PC-3 (cell line): ENCODE measurements around the gene TANC1. TPM values are rescaled to one million over a fixed set of nuclear protein-coding genes. Genes with fewer than 3 reads are reported as not detected.

Experiments
- ATAC-seq: fragments of 200-7000 bp; cut with Tn5 transposase; 2 replicates; pipeline ENCODE4 v1.9.1; 2020; ENCODE audit warnings: mild to moderate bottlenecking, moderate library complexity
- BruUV-seq: library from RNA; stranded (reverse); fragments of 400-500 nt; replicated peaks from 2 replicates; lab custom pipeline; 2021; lab: Mats Ljungman, UMichigan
- CTCF ChIA-PET: fragments of 300-600 bp; sonication (Branson Sonifier 250); formaldehyde crosslinking; loops from one replicate; lab custom pipeline; 2022; ENCODE audit warnings: antibody characterized with exemption; lab: Charles Lee
- POLR2A ChIA-PET: fragments of 300-600 bp; sonication (Branson Sonifier 250); formaldehyde crosslinking; loops from one replicate; lab custom pipeline; 2022; ENCODE audit warnings: antibody characterized with exemption; ENCODE audit not compliant: unreplicated experiment; lab: Charles Lee
- DNase-seq: peaks from one replicate; pipeline ENCODE4 v3.0.0-alpha.2; 2015
- H2AFZ ChIP-seq: fragments of 300-600 bp; sonication (generic); 2 replicates; pipeline ENCODE4 v1.6.0; 2016; ENCODE audit warnings: antibody characterized with exemption, low read length
- H3F3A ChIP-seq: fragments of 300-600 bp; sonication (generic); one replicate; pipeline ENCODE4 v1.6.0; 2017; ENCODE audit warnings: antibody characterized with exemption, low read length, control low read depth, mild to moderate bottlenecking; ENCODE audit not compliant: unreplicated experiment
- H3K27ac ChIP-seq: fragments of 300-600 bp; sonication (generic); 2 replicates; pipeline ENCODE4 v1.5.1; 2016; ENCODE audit warnings: mild to moderate bottlenecking, low read length
- H3K27me3 ChIP-seq: fragments of 300-600 bp; sonication (generic); 2 replicates; pipeline ENCODE4 v1.6.1; 2016; ENCODE audit warnings: low read length, mixed read lengths
- H3K36me3 ChIP-seq: fragments of 300-600 bp; sonication (generic); 2 replicates; pipeline ENCODE4 v1.6.1; 2016; ENCODE audit warnings: low read depth, mixed run types, low read length, mixed read lengths
- H3K4me1 ChIP-seq: fragments of 300-600 bp; sonication (generic); 2 replicates; pipeline ENCODE4 v1.5.1; 2016; ENCODE audit warnings: low read length; ENCODE audit not compliant: insufficient read depth
- H3K4me2 ChIP-seq: fragments of 300-600 bp; sonication (generic); 2 replicates; pipeline ENCODE4 v1.6.0; 2016; ENCODE audit warnings: low read length
- H3K4me3 ChIP-seq: fragments of 300-600 bp; sonication (generic); 2 replicates; pipeline ENCODE4 v1.5.1; 2016; ENCODE audit warnings: mild to moderate bottlenecking, low read length, mixed read lengths
- H3K79me2 ChIP-seq: fragments of 300-600 bp; sonication (generic); 2 replicates; pipeline ENCODE4 v1.6.1; 2017; ENCODE audit warnings: low read length, mixed read lengths
- H3K9ac ChIP-seq: fragments of 300-600 bp; sonication (generic); 2 replicates; pipeline ENCODE4 v1.6.0; 2016; ENCODE audit warnings: mild to moderate bottlenecking, low read length
- H3K9me2 ChIP-seq: fragments of 300-600 bp; sonication (generic); replicated peaks from 2 replicates; pipeline ENCODE4 v1.6.1; 2016; ENCODE audit warnings: mixed run types, low read length, mixed read lengths
- H3K9me3 ChIP-seq: fragments of 300-600 bp; sonication (generic); 2 replicates; pipeline ENCODE4 v1.6.1; 2016; ENCODE audit warnings: low read length, mixed read lengths
- H4K20me1 ChIP-seq: fragments of 300-600 bp; sonication (generic); 2 replicates; pipeline ENCODE4 v1.6.1; 2016; ENCODE audit warnings: low read length, mixed read lengths
- EZH2 ChIP-seq: fragments of 300-600 bp; sonication (generic); IDR thresholded peaks from one replicate; pipeline ENCODE4 v1.6.1; 2017; ENCODE audit warnings: antibody characterized with exemption, mild to moderate bottlenecking, low read length; ENCODE audit not compliant: unreplicated experiment
- EZH2phosphoT487 ChIP-seq: fragments of 300-600 bp; sonication (generic); IDR thresholded peaks from 2 replicates; pipeline ENCODE4 v1.6.1; 2018; ENCODE audit warnings: mild to moderate bottlenecking, antibody characterized with exemption, low read length, borderline replicate concordance
- intact Hi-C: fragments of 100-400 bp; cut with micrococcal nuclease; formaldehyde crosslinking; loops from 2 replicates; pipeline ENCODE4 v1.9.0; 2023
- total RNA-seq: library from RNA; depleted of rRNA; stranded (reverse); fragments of >200 nt; gene quantifications from 2 replicates; pipeline ENCODE4 v1.2.3, GENCODE V29; 2014
- TF ChIP-seq, protein P1 (sequence below): fragments of 300-600 bp; sonication (generic); conservative IDR thresholded peaks from 2 replicates; pipeline ENCODE4 v1.5.1; 2017; ENCODE audit warnings: antibody characterized with exemption, low read depth, mild to moderate bottlenecking, low read length

The TANC1 gene
- total RNA-seq, 1 experiment from 2014 or later = 17.6 TPM

- no peak overlapping the region for H2AFZ ChIP-seq
- no peaks in the 10 kb centered on the region for H3K4me1 ChIP-seq
- H3K9me3 ChIP-seq = no peaks in the 10 kb centered on the region
- DNase-seq (no peak), ATAC-seq (no peak)
- H3K79me2 ChIP-seq = no peaks in the 10 kb centered on the region
- H4K20me1 ChIP-seq = no peaks in the 10 kb centered on the region
- H3K27me3 ChIP-seq = no peaks in the 10 kb centered on the region
- H3K4me2 ChIP-seq = no peak overlapping the region
- TF ChIP-seq EZH2phosphoT487 (no peak), EZH2 (no peak)
- TF ChIP-seq, protein P1, sequence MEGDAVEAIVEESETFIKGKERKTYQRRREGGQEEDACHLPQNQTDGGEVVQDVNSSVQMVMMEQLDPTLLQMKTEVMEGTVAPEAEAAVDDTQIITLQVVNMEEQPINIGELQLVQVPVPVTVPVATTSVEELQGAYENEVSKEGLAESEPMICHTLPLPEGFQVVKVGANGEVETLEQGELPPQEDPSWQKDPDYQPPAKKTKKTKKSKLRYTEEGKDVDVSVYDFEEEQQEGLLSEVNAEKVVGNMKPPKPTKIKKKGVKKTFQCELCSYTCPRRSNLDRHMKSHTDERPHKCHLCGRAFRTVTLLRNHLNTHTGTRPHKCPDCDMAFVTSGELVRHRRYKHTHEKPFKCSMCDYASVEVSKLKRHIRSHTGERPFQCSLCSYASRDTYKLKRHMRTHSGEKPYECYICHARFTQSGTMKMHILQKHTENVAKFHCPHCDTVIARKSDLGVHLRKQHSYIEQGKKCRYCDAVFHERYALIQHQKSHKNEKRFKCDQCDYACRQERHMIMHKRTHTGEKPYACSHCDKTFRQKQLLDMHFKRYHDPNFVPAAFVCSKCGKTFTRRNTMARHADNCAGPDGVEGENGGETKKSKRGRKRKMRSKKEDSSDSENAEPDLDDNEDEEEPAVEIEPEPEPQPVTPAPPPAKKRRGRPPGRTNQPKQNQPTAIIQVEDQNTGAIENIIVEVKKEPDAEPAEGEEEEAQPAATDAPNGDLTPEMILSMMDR = no peak
- intact Hi-C loops = no loop called here
- H3K27ac ChIP-seq = no peak overlapping the region
- peaks cover 7% of the 10 kb centered on the region; the same call in 1 of the 2 replicates for H3K36me3 ChIP-seq
- POLR2A ChIA-PET = no interaction called here
- no peaks in the 10 kb centered on the region for H3K9me2 ChIP-seq
- H3F3A ChIP-seq = no peaks in the 10 kb centered on the region
- no peak overlapping the region for H3K4me3 ChIP-seq
- BruUV-seq = no TSS peak
- CTCF ChIA-PET = no interaction called here
- no peak overlapping the region for H3K9ac ChIP-seq
These were observed 228.0 kb downstream of the TANC1 start for GRCh38 chr2:159196393-159196925.

- no peak overlapping the region for H3K4me2 ChIP-seq
- H2AFZ ChIP-seq = no peak overlapping the region
- TF ChIP-seq, protein P1 = no peak
- no peak for TF ChIP-seq EZH2phosphoT487
- TF ChIP-seq EZH2 = no peak
- ATAC-seq = no peak
- H3K79me2 ChIP-seq = no peaks in the 10 kb centered on the region
- DNase-seq = no peak
- H3K27ac ChIP-seq = no peak overlapping the region
- BruUV-seq = no TSS peak
- H3K27me3 ChIP-seq = no peaks in the 10 kb centered on the region
- H3K9me3 ChIP-seq = no peaks in the 10 kb centered on the region
- no peak overlapping the region for H3K4me3 ChIP-seq
- no peaks in the 10 kb centered on the region; the same call in 1 of the 2 replicates for H3K4me1 ChIP-seq
- no peaks in the 10 kb centered on the region for H4K20me1 ChIP-seq
- no peaks in the 10 kb centered on the region for H3K9me2 ChIP-seq
- H3K9ac ChIP-seq = no peak overlapping the region
- ChIA-PET POLR2A (interaction anchor here (0.6 kb wide), 1 partner anchor 70 kb away, joined by 3 read pairs; no protein-coding TSS in a partner anchor), CTCF (no interaction called here)
- H3K36me3 ChIP-seq = peaks cover 4% of the 10 kb centered on the region; the same call in 1 of the 2 replicates
- intact Hi-C loops = no loop called here
- no peaks in the 10 kb centered on the region for H3F3A ChIP-seq
These were observed 230.8 kb downstream of the TANC1 start for GRCh38 chr2:159199236-159199635.

- ATAC-seq (no peak), DNase-seq (no peak)
- H3K4me1 ChIP-seq = no peaks in the 10 kb centered on the region; the same call in 1 of the 2 replicates
- intact Hi-C loops = no loop called here
- H3K4me3 ChIP-seq = no peak overlapping the region
- H3K9ac ChIP-seq = no peak overlapping the region
- no peaks in the 10 kb centered on the region for H3F3A ChIP-seq
- H2AFZ ChIP-seq = no peak overlapping the region
- H3K4me2 ChIP-seq = no peak overlapping the region
- H3K36me3 ChIP-seq = peaks cover 4% of the 10 kb centered on the region; the same call in 1 of the 2 replicates
- H3K27ac ChIP-seq = no peak overlapping the region
- H3K9me2 ChIP-seq = no peaks in the 10 kb centered on the region
- H3K9me3 ChIP-seq = no peaks in the 10 kb centered on the region
- BruUV-seq = no TSS peak
- CTCF ChIA-PET = no interaction called here
- H4K20me1 ChIP-seq = no peaks in the 10 kb centered on the region
- TF ChIP-seq EZH2 (no peak), EZH2phosphoT487 (no peak)
- TF ChIP-seq, protein P1 = no peak
- no peaks in the 10 kb centered on the region for H3K79me2 ChIP-seq
- H3K27me3 ChIP-seq = no peaks in the 10 kb centered on the region
- POLR2A ChIA-PET = no interaction called here
These were observed 231.5 kb downstream of the TANC1 start for GRCh38 chr2:159199761-159200465.
